T-helper 2 cell treated with Interferon-gamma antibody and Interleukin-4, amounts not matched to agents 5 μg/mL and 100 μg/mL, for 36 hours (primary cell): ENCODE results near the gene TMEM92.
"Not testable (repeated sequence)": the region's sequence is repeated elsewhere in the genome, so short reads cannot be mapped to it uniquely, and the experiment has no call there.

Experiments used
- DNase-seq: peaks from one replicate; pipeline ENCODE4 v3.0.0; 2021; ENCODE audit warnings: low spot score
- H3K27ac Mint-ChIP-seq: one replicate; pipeline ENCODE4 v1.8.0; 2021; ENCODE audit warnings: mild to moderate bottlenecking, mixed read lengths
- H3K27me3 Mint-ChIP-seq: one replicate; pipeline ENCODE4 v1.8.0; 2021; ENCODE audit warnings: low read depth, mixed read lengths
- H3K36me3 Mint-ChIP-seq: one replicate; pipeline ENCODE4 v1.8.0; 2021; ENCODE audit warnings: low read depth, mixed read lengths
- H3K4me1 Mint-ChIP-seq: one replicate; pipeline ENCODE4 v1.8.0; 2021; ENCODE audit warnings: low read depth, mixed read lengths
- H3K4me3 Mint-ChIP-seq: one replicate; pipeline ENCODE4 v1.8.0; 2022; ENCODE audit warnings: mild to moderate bottlenecking, moderate library complexity, mixed read lengths
- H3K9me3 Mint-ChIP-seq: one replicate; pipeline ENCODE4 v1.8.0; 2021; ENCODE audit warnings: mixed read lengths

TMEM92 gene

GRCh38 chr17:50290933-50291332 lies 16.7 kb downstream of the TMEM92 start:
- Mint-ChIP-seq H3K4me1 (peaks cover 40% of the 10 kb centered on the region), H3K36me3 (no peaks in the 10 kb centered on the region), H3K4me3 (no peak overlapping the region), H3K27me3 (no peaks in the 10 kb centered on the region), H3K9me3 (no peaks in the 10 kb centered on the region), H3K27ac (peak overlapping the region; percentile 13)
- DNase-seq, result no peak

GRCh38 chr17:50292465-50292864 lies 18.2 kb downstream of the TMEM92 start:
- H3K4me3 Mint-ChIP-seq, result no peak overlapping the region
- H3K27me3 Mint-ChIP-seq, result no peaks in the 10 kb centered on the region
- no peaks in the 10 kb centered on the region for H3K36me3 Mint-ChIP-seq
- H3K27ac Mint-ChIP-seq, result no peak overlapping the region
- no peaks in the 10 kb centered on the region for H3K9me3 Mint-ChIP-seq
- H3K4me1 Mint-ChIP-seq, result peaks cover 33% of the 10 kb centered on the region
- no peak for DNase-seq

- H3K4me3 Mint-ChIP-seq, result no peak overlapping the region
These were observed 20.8 kb downstream of the TMEM92 start for GRCh38 chr17:50295021-50295420.

GRCh38 chr17:50297407-50297865 lies 23.2 kb downstream of the TMEM92 start:
- Mint-ChIP-seq H3K4me1 (peaks cover 21% of the 10 kb centered on the region), H3K27ac (peak overlapping the region; percentile 37), H3K4me3 (no peak overlapping the region), H3K9me3 (no peaks in the 10 kb centered on the region), H3K27me3 (no peaks in the 10 kb centered on the region), H3K36me3 (no peaks in the 10 kb centered on the region)
- peak; percentile 75 for DNase-seq

More at GRCh38 chr17:50295021-50295420, 20.8 kb downstream of the TMEM92 start:
- Mint-ChIP-seq H3K9me3 (no peaks in the 10 kb centered on the region), H3K36me3 (no peaks in the 10 kb centered on the region), H3K4me1 (peaks cover 19% of the 10 kb centered on the region), H3K27ac (no peak overlapping the region), H3K27me3 (no peaks in the 10 kb centered on the region)
- DNase-seq, result no peak

- Mint-ChIP-seq H3K4me1 (peaks cover 20% of the 10 kb centered on the region), H3K4me3 (no peak overlapping the region), H3K27ac (no peak overlapping the region), H3K27me3 (no peaks in the 10 kb centered on the region), H3K9me3 (no peaks in the 10 kb centered on the region), H3K36me3 (no peaks in the 10 kb centered on the region)
- DNase-seq, result no peak
These were observed 23.8 kb downstream of the TMEM92 start for GRCh38 chr17:50298018-50298417.

- H3K27ac Mint-ChIP-seq, result no peak overlapping the region
- H3K4me3 Mint-ChIP-seq, result no peak overlapping the region
- no peaks in the 10 kb centered on the region for H3K36me3 Mint-ChIP-seq
- peaks cover 22% of the 10 kb centered on the region for H3K4me1 Mint-ChIP-seq
- no peaks in the 10 kb centered on the region for H3K27me3 Mint-ChIP-seq
- no peaks in the 10 kb centered on the region for H3K9me3 Mint-ChIP-seq
- no peak for DNase-seq
These were observed 25.5 kb downstream of the TMEM92 start for GRCh38 chr17:50299776-50300175.

- not testable (repeated sequence) for H3K9me3 Mint-ChIP-seq, H3K36me3 Mint-ChIP-seq, H3K4me3 Mint-ChIP-seq, DNase-seq, H3K27me3 Mint-ChIP-seq
- Mint-ChIP-seq H3K4me1 (peaks cover 28% of the 10 kb centered on the region), H3K27ac (peak overlapping the region; percentile 73)
These were observed 26.6 kb downstream of the TMEM92 start for GRCh38 chr17:50300824-50301223.

- H3K27ac Mint-ChIP-seq, result peak overlapping the region; percentile 84
- peaks cover 29% of the 10 kb centered on the region for H3K4me1 Mint-ChIP-seq
- no peaks in the 10 kb centered on the region for H3K27me3 Mint-ChIP-seq
- peak overlapping the region; percentile 11 for H3K4me3 Mint-ChIP-seq
- no peaks in the 10 kb centered on the region for H3K36me3 Mint-ChIP-seq
- no peaks in the 10 kb centered on the region for H3K9me3 Mint-ChIP-seq
- DNase-seq, result peak; percentile 62
These were observed 27.8 kb downstream of the TMEM92 start for GRCh38 chr17:50301891-50302584.

- DNase-seq, result no peak
- H3K4me3 Mint-ChIP-seq, result no peak overlapping the region
- no peaks in the 10 kb centered on the region for H3K27me3 Mint-ChIP-seq
- H3K4me1 Mint-ChIP-seq, result peaks cover 29% of the 10 kb centered on the region
- H3K36me3 Mint-ChIP-seq, result no peaks in the 10 kb centered on the region
- H3K9me3 Mint-ChIP-seq, result no peaks in the 10 kb centered on the region
- no peak overlapping the region for H3K27ac Mint-ChIP-seq
These were observed 28.8 kb downstream of the TMEM92 start for GRCh38 chr17:50303051-50303450.

GRCh38 chr17:50303596-50303995 lies 29.3 kb downstream of the TMEM92 start:
- Mint-ChIP-seq H3K27ac (no peak overlapping the region), H3K27me3 (no peaks in the 10 kb centered on the region), H3K4me3 (no peak overlapping the region), H3K9me3 (no peaks in the 10 kb centered on the region), H3K4me1 (peaks cover 29% of the 10 kb centered on the region), H3K36me3 (no peaks in the 10 kb centered on the region)
- DNase-seq, result no peak

- Mint-ChIP-seq H3K27ac (no peak overlapping the region), H3K4me3 (no peak overlapping the region), H3K27me3 (no peaks in the 10 kb centered on the region), H3K4me1 (peaks cover 39% of the 10 kb centered on the region), H3K9me3 (no peaks in the 10 kb centered on the region), H3K36me3 (no peaks in the 10 kb centered on the region)
- peak; percentile 50 for DNase-seq
These were observed 30.6 kb downstream of the TMEM92 start for GRCh38 chr17:50304781-50305404.

- Mint-ChIP-seq H3K27ac (peak overlapping the region; percentile 43), H3K9me3 (no peaks in the 10 kb centered on the region), H3K27me3 (no peaks in the 10 kb centered on the region), H3K4me1 (peaks cover 37% of the 10 kb centered on the region), H3K4me3 (no peak overlapping the region), H3K36me3 (no peaks in the 10 kb centered on the region)
- DNase-seq, result no peak
These were observed 33.4 kb downstream of the TMEM92 start for GRCh38 chr17:50307654-50308053.

GRCh38 chr17:50308666-50309065 lies 34.4 kb downstream of the TMEM92 start:
- no peak for DNase-seq
- no peaks in the 10 kb centered on the region for H3K36me3 Mint-ChIP-seq
- no peaks in the 10 kb centered on the region for H3K27me3 Mint-ChIP-seq
- H3K9me3 Mint-ChIP-seq, result no peaks in the 10 kb centered on the region
- no peak overlapping the region for H3K4me3 Mint-ChIP-seq
- H3K27ac Mint-ChIP-seq, result peak overlapping the region; percentile 46
- peaks cover 34% of the 10 kb centered on the region for H3K4me1 Mint-ChIP-seq

- Mint-ChIP-seq H3K36me3 (no peaks in the 10 kb centered on the region), H3K4me3 (no peak overlapping the region), H3K27ac (peak overlapping the region; percentile 76), H3K27me3 (no peaks in the 10 kb centered on the region), H3K9me3 (no peaks in the 10 kb centered on the region), H3K4me1 (peaks cover 30% of the 10 kb centered on the region)
- no peak for DNase-seq
These were observed 36.3 kb downstream of the TMEM92 start for GRCh38 chr17:50310455-50311111.
